Measurements from ENCODE around the gene B9D1. TPM values are rescaled to one million over a fixed set of nuclear protein-coding genes. Genes with fewer than 3 reads are reported as not detected.
A peak's percentile ranks its signal among the peaks of the same experiment; 100 is the strongest.

The B9D1 gene
- total RNA-seq, 1 donor = 0.63 TPM

DNA sequence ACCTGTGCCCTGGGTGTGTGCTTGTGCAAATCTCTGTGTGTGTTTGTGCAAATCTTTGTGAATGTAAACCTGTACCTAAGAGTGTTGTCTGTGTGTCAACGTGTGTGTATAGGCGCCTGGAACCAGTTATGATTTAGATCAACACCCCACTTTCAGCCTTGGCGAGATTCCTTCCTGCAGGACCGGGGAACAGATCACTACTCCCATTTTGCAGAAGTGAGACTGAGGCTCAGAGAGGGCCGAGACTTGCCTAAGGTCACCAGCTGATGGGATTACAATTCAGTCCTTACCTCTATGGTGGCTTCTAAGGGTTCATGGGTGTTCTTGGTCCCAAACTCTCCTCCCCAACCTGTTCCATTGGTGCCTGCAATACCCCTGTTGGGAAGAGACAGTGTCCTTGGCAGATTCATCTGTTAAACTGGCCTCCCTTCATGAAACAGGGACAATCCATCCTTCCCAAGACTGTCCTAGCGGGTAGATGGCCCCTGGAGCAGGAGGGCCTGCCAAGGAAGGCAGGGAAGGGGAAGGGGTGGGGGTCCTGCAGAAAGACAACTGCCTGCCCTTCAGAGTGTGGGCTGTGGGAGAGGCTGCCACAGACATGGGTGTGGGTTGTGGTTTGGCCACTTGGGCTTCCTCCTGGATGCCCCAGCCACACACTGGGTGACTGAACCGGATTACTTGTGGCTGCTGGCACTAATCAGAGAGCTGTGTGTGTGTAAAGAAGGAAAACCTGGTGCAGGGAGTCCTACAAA is 8.9 kb upstream of the B9D1 start:
- Histone ChIP-seq H3K4me1 (ENCODE audit: insufficient read depth, low read length) (peaks cover 64% of the 10 kb centered on the region), H3K9me3 (ENCODE audit: low read depth, low read length) (no peaks in the 10 kb centered on the region), H3K27me3 (ENCODE audit: insufficient read depth, low read length) (no peaks in the 10 kb centered on the region), H3K4me3 (ENCODE audit: low read length) (no peak overlapping the region)

- Histone ChIP-seq H3K9me3 (ENCODE audit: low read depth, low read length) (no peaks in the 10 kb centered on the region), H3K4me3 (ENCODE audit: low read length) (no peak overlapping the region), H3K27me3 (ENCODE audit: insufficient read depth, low read length) (no peaks in the 10 kb centered on the region), H3K4me1 (ENCODE audit: insufficient read depth, low read length) (peaks cover 60% of the 10 kb centered on the region)
These were observed 8.0 kb upstream of the B9D1 start for GRCh38 chr17:19370493-19370960.

GRCh38 chr17:19369846-19370492 is 7.4 kb upstream of the B9D1 start:
- Histone ChIP-seq H3K4me3 (ENCODE audit: low read length) (no peak overlapping the region), H3K27me3 (ENCODE audit: insufficient read depth, low read length) (no peaks in the 10 kb centered on the region), H3K9me3 (ENCODE audit: low read depth, low read length) (no peaks in the 10 kb centered on the region), H3K4me1 (ENCODE audit: insufficient read depth, low read length) (peaks cover 60% of the 10 kb centered on the region)

- H3K27me3 ChIP-seq (ENCODE audit: insufficient read depth, low read length) = no peaks in the 10 kb centered on the region
- no peak overlapping the region for H3K4me3 ChIP-seq (ENCODE audit: low read length)
- no peaks in the 10 kb centered on the region for H3K9me3 ChIP-seq (ENCODE audit: low read depth, low read length)
- peaks cover 60% of the 10 kb centered on the region for H3K4me1 ChIP-seq (ENCODE audit: insufficient read depth, low read length)
These were observed 6.7 kb upstream of the B9D1 start for GRCh38 chr17:19369107-19369778.

DNA sequence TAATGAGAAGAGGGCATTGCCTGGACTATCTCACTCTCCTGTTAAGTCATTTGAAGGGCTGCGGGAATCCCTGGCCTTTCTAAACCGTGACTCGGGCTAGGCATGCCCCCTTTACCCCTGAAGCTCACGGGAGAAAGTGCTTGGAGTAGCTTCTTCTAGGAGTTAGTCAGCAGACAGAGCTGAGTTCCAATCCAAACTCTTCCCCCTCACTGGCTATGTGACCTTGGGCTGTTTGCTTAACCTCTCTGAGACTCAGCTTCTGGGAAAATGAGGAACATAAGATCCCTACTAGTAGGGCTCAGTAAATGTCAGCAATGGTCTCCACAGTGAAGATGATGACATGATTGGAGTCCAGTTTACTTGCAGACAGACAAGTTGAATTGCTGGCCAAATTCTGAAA is 5.7 kb upstream of the B9D1 start:
- Histone ChIP-seq H3K9me3 (ENCODE audit: low read depth, low read length) (no peaks in the 10 kb centered on the region), H3K4me3 (ENCODE audit: low read length) (no peak overlapping the region), H3K4me1 (ENCODE audit: insufficient read depth, low read length) (peaks cover 56% of the 10 kb centered on the region), H3K27me3 (ENCODE audit: insufficient read depth, low read length) (no peaks in the 10 kb centered on the region)

DNA sequence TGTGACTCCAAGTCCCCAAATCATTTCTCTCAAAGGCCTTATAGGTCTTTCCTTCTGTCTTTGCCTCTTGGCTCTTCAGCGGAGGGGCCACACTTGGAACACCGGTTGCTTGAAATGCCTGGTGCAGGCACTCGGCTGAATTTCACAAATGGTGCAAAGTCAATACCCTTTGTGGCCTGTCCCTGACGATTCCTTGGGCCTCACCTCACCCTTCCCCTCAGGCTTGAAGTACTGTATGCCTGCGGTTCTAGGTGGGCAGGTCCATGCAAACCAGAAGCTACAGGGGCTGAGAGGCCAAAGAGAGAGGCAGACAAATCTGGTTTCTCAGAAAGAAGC is 4.1 kb upstream of the B9D1 start:
- peaks cover 52% of the 10 kb centered on the region for H3K4me1 ChIP-seq (ENCODE audit: insufficient read depth, low read length)
- H3K4me3 ChIP-seq (ENCODE audit: low read length) = no peak overlapping the region
- no peaks in the 10 kb centered on the region for H3K27me3 ChIP-seq (ENCODE audit: insufficient read depth, low read length)
- no peaks in the 10 kb centered on the region for H3K9me3 ChIP-seq (ENCODE audit: low read depth, low read length)

GRCh38 chr17:19365833-19366636 is 3.5 kb upstream of the B9D1 start:
- H3K4me1 ChIP-seq (ENCODE audit: insufficient read depth, low read length) = peaks cover 47% of the 10 kb centered on the region
- H3K4me3 ChIP-seq (ENCODE audit: low read length) = no peak overlapping the region
- no peaks in the 10 kb centered on the region for H3K27me3 ChIP-seq (ENCODE audit: insufficient read depth, low read length)

DNA sequence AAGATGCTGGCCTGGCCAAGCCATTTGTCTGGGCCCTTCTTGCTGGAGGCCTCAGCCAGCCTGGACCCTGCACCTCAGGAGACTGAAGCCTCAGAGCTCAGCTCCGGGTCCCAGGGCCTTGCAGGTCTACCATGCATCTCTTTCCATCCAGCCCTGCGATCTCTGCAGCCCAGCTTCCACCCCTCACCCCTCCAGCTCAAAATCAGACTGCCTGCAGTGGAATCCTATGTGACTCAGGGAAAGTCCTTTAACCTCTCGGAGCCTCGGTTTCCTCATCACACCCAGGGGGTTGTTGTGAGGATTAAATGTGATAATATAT is 2.9 kb upstream of the B9D1 start:
- no peaks in the 10 kb centered on the region for H3K9me3 ChIP-seq (ENCODE audit: low read depth, low read length)
- no peak overlapping the region for H3K4me3 ChIP-seq (ENCODE audit: low read length)
- H3K4me1 ChIP-seq (ENCODE audit: insufficient read depth, low read length) = peaks cover 41% of the 10 kb centered on the region
- no peaks in the 10 kb centered on the region for H3K27me3 ChIP-seq (ENCODE audit: insufficient read depth, low read length)

More at GRCh38 chr17:19365833-19366636, 3.5 kb upstream of the B9D1 start:
- no peaks in the 10 kb centered on the region for H3K9me3 ChIP-seq (ENCODE audit: low read depth, low read length)

DNA sequence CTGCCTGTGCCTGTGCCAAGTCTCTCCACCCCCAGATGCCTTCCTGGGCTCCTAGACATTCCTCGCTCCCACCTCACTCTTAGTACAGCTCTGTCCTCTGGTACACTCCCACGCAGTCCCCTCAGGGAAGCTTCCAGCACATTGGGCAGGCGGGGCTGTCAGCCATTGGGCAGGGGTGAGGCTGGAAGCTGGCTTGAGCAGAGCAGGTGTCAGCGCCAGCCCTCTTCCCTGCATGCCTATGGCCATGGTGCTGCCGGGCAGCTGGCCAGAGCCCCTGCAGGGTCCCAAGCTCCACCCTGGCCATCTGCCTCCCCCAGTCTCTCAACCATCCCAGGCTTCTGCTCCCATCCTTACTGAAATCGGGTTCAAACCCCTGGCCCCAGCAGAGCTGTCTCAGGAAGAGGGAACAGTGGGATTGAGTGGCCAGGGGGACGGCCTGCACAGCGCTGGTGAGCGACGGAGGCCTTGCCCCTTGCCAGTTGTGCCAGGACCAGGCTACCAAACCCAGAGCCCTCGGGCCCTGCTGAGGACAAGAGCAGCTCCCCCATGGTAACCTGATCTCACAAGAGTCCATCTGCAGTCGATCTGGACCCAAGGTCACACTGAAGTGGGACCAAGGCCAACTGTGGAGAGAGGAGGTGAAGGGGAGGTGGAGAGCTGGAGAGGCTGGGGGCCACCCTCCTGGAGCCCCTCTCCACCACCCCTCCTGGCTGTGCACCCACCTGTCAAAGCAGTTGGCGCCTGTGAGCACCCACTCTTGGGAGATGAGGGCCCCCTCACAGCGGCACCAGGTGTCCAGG is 2.4 kb upstream of the B9D1 start:
- Histone ChIP-seq H3K4me3 (ENCODE audit: low read length) (no peak overlapping the region), H3K4me1 (ENCODE audit: insufficient read depth, low read length) (peaks cover 35% of the 10 kb centered on the region), H3K27me3 (ENCODE audit: insufficient read depth, low read length) (no peaks in the 10 kb centered on the region), H3K9me3 (ENCODE audit: low read depth, low read length) (no peaks in the 10 kb centered on the region)

DNA sequence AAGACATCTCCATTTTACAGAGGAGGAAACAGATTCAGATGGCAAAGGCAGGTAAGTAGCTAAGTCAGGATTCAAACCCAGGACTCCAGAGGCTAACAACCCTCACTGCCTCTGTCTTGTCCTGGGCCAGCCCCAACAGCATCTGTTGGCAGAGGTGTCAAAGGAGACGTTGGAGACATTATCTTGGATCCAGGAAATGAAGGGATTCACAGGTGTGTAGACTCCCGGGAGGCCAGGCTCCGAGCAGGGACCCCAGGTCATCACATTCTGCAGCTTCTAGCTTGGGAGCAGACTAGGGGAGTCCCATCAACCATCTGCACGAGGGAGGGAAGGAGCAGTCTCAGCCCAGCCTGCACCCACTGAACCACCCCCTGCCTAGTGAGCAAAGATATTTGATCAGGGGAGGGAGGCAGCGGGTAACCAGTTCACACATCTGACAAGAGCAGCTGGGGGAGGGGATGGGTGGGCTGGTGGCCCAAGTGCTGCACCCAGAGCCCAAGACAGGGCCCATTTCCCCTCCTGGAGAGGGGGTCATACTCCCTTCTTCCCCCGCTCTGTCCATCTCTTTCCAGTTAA is 1.0 kb upstream of the B9D1 start:
- Histone ChIP-seq H3K4me3 (ENCODE audit: low read length) (no peak overlapping the region), H3K27me3 (ENCODE audit: insufficient read depth, low read length) (no peaks in the 10 kb centered on the region), H3K4me1 (ENCODE audit: insufficient read depth, low read length) (peaks cover 22% of the 10 kb centered on the region), H3K9me3 (ENCODE audit: low read depth, low read length) (no peaks in the 10 kb centered on the region)

DNA sequence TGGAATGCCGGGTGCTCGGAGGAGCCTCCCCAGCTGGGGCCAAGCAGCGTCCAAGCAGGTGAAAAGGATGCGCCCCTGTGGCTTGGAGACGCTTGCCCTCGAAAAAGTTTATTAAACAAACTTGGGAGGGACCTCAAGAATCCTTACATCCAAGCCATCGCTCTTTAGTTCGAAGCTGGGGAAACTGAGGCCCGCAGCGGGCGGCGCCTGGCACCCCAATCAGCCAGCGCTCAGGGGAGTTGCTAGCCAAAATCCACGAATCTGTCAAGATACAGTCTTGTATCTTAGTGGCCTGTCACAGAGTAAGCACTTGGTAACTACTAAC is 553 bp upstream of the B9D1 start:
- no peaks in the 10 kb centered on the region for H3K9me3 ChIP-seq (ENCODE audit: low read depth, low read length)
- no peaks in the 10 kb centered on the region for H3K27me3 ChIP-seq (ENCODE audit: insufficient read depth, low read length)
- peak overlapping the region; percentile 39 for H3K4me3 ChIP-seq (ENCODE audit: low read length)
- peaks cover 18% of the 10 kb centered on the region for H3K4me1 ChIP-seq (ENCODE audit: insufficient read depth, low read length)

DNA sequence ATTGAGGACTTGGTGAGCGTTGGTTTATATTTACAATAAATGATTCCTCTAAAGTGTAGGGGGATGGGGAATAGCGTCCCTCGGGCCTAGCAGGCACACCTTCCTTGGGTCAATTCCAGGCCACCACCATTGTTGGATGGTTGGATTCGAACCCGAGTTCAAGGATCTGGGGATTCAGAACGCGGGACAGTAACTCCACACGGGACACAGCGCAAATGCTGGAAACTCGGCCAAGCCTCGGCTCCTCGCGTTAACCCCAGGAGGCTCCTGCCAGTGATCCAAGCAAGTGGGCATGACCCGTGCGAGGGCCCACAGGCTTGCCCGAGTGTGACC is 613 bp downstream of the B9D1 start:
- Histone ChIP-seq H3K4me3 (ENCODE audit: low read length) (peak overlapping the region; percentile 39), H3K9me3 (ENCODE audit: low read depth, low read length) (no peaks in the 10 kb centered on the region), H3K27me3 (ENCODE audit: insufficient read depth, low read length) (no peaks in the 10 kb centered on the region), H3K4me1 (ENCODE audit: insufficient read depth, low read length) (peaks cover 15% of the 10 kb centered on the region)

DNA sequence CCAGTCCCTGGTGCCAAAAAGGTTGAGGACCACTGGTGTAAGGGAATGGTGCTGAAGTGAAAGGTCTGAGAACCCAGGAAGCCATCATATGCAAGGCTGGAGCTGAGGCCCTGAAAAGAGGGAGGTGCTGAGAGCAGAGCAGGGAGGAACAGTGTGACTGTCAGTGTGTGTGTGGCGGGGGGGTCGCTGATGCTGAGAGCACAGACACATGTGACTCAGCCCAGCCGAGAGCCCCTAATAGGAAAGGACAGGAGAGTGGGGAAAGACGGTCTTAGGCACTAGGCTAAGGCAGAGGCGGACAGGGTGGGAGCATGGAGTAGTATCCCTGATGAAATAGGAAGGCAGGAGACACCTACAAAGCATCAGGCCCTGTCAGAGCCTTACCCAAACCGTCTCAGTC is 1.2 kb downstream of the B9D1 start:
- no peaks in the 10 kb centered on the region for H3K9me3 ChIP-seq (ENCODE audit: low read depth, low read length)
- peaks cover 15% of the 10 kb centered on the region for H3K4me1 ChIP-seq (ENCODE audit: insufficient read depth, low read length)
- H3K4me3 ChIP-seq (ENCODE audit: low read length) = no peak overlapping the region
- no peaks in the 10 kb centered on the region for H3K27me3 ChIP-seq (ENCODE audit: insufficient read depth, low read length)

GRCh38 chr17:19360772-19361171 is 1.8 kb downstream of the B9D1 start:
- Histone ChIP-seq H3K27me3 (ENCODE audit: insufficient read depth, low read length) (no peaks in the 10 kb centered on the region), H3K4me1 (ENCODE audit: insufficient read depth, low read length) (peaks cover 15% of the 10 kb centered on the region), H3K9me3 (ENCODE audit: low read depth, low read length) (no peaks in the 10 kb centered on the region), H3K4me3 (ENCODE audit: low read length) (no peak overlapping the region)

Data from mononuclear cell (primary cell).